Activated CD4-positive, alpha-beta T cell treated with anti-CD3 and anti-CD28 coated beads, Interleukin-2, amount 50 U/mL, for 48 hours (primary cell): Measurements from ENCODE around the gene BBS12.

Experiments used
- DNase-seq, 2 experiments: peaks; one replicate each; pipeline ENCODE4 v3.0.0-alpha.2; 2020

The BBS12 gene

DNA sequence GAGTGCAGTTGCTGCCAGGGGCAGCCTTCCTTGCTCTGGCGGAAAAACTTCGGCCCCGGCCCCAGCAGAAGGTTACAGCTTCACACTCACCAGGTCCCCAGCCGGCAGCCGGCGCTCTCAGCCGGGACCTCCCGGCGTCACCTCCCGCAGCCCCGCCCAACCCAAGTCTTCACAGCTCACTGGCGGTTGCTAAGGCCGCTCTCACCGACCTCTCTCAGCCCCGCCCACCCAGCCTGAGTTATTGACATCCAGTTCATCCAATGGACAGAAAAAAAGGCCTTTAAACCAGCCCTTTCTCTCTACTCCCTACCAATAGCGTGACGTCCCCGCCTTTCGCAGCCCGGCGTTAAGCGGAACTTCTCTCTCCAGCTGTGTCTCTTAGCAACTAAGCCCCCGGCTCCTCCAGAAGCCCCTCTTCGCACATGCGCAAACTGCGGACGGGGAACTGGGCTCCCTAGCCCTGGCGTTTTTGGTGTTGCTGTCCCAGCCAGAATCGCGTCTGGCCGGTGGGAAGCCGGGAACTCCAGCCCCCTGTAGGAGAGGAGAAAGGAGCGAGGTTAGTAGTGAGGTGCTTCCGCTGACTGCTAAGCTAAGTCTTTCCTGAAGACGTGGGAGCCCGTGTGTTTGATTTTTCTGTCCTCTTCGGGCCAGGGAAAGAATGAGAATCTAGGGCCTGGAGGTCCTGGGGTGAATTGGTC lies at the start of gene BBS12:
BBS12 (plus strand) TSS at position 376 of the 698 bp plus-strand sequence. CDS start 9,189 bp downstream, outside the sequence.
- peak; percentile 99 to 100 for DNase-seq

DNA sequence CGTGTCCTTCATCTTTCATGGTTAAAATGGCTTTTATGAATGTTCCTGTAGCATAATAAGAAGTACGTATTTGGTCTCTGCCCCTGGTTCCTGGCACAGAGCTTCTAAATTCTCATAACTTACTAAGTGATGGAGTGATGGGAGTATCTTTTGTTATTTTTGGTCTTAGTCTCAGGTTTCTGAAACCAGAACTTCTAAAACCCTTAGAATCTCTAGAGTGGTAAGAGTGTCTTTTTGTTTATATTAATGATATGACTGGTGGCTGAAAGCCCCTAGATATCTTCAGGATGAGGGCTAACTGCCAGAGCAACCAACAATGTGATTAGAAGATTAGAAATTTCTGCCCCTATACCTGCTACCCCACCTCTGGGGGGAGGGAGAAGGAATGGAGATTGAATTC lies 45.8 kb upstream of the BBS12 start:
- DNase-seq, result no peak

DNA sequence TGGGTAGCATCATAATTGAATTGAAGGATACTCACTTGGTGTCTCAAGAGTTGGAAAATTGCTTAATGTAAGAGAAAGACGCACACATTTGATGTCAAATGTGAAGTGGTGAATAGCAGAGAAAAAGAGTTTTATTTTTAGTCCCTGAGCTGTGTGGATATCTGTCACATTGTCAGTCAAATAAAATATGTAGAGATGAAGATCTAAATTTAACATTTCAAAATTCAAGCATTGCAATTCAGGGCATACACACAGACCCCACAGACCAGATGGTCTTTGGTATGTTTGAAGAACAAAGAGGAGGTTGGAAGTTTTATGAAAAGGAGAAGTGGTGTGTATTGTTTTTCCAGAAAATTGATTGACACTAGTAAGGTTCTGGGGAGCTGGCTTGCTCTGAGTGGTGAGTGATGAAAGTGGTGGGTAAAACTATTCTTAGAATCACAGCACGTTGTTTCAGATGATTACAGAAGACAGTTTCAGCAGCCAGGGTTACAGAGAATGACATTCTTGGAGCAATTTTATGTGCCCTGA lies 44.9 kb upstream of the BBS12 start:
- DNase-seq, result no peak

DNA sequence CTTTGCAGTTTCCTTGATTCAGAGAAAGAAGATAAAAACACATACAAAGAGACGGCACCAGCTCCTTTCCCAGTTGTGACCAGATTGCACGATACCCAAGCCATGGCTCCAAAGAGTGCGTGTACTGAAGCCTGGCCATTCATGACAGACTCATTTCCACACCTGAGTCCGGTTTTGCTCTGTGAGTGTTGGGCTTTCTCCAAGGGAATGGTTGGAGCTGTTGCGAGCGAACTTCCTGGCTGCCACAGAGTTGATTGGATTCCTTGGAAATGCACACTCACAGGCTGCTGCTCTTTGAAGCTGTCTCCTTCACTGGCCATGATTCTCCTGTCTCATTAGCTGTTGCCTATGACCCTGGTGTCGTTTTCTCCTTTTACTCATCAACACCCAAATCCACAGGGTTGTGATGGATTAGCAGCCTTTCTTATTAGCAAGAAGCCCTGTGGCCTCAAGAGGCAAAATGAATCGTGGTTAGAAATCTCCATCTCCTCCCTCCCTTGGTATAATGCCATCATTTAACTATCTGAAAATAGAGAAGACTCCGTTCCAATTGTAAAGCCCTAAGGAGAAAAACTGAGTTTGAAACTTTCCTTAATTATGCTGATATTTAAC lies 43.9 kb upstream of the BBS12 start:
- DNase-seq, result no peak

DNA sequence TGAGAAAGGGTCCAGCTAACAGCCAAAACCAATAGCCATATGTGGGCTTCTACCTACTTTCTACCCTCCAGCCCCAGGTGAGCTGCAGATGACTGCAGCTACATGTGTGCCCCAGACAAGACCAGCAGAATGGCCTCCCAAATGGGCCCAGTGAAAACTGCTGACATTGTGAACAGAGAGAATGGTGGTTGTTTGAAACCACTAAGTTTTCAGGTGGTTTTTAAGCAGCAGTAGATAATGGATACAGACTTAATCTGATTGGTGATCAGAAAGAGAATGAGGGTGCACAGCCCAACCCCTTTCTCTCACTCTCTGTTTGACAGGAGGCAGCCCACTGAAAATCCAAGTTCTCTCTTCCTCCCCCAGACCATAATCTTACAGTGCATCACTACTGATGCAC lies 42.5 kb upstream of the BBS12 start:
- peak in 1 of 2 experiments; percentile 51 for DNase-seq

DNA sequence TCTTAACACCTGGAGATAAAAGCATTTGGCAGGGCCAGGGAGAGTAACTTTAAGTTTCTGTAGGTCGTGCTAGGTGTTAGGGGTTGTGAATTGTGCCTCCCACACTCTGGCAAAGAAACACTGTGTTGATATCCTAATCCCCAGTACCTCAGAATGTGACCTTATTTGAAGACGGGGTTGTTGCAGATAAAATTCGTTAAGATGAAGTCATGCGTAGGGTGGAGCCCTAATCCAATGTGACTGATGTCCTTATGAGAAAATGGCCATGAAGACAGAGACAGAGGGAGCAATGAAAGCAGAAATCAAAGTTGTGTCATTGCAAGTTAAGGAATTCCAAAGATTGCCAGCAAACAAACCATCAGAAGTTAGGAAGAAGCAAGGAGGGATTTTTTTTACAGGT lies 40.5 kb upstream of the BBS12 start:
- DNase-seq, result no peak

DNA sequence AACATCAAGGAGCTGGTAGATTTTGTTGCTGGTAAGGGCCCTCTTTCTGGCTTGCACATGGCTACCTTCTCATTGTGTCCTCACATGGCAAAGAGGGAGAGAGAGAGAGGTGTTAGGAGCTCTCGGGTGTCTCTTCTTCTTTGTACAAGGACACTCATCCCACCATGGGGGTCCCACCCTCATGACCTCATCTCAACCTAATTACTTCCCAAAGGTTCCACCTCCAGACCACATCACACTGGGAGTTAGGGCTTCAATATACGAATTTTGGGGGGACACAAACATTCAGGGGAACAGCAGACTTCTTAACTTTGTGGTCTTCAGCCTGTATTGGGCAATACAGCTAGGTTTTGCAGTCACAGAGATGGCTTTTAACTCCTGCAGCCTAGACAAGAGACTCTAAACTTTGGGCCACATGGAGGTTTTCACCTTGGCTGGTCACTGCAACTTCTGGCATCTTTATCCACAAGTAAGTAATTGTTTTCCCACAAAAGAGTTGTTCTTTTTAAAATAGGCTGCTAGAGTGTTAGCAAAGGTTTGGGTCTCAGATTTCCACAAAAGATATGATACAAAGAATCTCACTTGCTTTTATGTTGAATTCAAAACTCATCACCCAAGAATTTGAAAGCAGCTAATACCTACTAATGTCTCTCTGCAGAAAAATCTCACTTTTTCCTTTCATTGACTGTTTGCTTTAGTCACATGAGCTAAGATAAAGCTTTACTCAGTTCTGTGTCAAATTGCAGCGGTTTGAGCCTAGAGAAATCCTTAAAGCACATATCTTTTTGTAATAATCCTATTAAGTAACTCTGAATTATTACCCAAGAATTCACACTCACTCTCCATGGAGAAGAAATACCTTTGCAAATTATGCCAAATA lies 39.6 kb upstream of the BBS12 start:
- no peak for DNase-seq

DNA sequence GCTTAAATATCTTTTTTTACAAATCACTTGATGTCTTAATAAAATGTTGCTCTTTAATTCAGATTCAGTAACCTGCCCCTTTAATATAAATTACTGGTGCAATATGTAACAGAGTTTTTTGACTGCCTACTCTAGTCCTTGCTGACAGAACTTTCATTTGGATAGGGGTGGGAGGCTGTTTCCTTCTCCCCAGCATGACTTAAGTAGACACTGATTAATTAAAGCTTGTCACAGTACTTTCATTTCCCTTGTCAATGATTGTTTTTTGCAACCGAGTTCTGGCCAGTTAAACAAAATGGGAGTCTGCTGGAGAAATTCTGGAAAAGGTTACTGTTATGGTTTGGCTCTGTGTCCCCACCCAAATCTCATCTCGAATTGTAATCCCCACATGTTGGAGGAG lies 37.3 kb upstream of the BBS12 start:
- DNase-seq, result no peak

DNA sequence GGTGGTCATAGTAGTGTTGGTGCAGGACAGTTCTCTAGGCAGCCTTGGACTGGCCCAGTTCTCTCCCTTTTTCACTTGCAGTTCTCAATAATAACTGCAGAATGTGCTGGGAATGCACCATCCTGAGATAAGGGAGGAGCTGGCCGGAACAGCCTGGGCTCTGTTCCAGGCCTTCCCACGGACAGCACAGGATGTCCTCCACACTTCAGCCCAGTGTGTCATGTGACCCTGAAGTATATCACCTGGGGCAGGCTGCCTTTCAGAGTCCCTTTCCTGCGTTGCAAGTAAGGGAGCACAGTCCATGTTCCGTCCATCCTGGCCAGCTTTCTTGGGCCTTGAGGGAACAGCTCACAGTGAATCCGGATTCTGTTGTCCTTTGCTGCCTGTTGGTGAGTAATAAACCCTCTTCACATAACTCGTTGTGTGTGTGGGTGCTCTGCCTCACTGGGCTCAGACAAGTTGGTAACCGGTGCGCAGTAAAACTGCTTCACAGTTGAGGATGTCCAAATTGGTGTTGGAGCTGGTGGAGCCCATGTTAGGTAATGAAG lies 32.3 kb upstream of the BBS12 start:
- DNase-seq, result no peak

DNA sequence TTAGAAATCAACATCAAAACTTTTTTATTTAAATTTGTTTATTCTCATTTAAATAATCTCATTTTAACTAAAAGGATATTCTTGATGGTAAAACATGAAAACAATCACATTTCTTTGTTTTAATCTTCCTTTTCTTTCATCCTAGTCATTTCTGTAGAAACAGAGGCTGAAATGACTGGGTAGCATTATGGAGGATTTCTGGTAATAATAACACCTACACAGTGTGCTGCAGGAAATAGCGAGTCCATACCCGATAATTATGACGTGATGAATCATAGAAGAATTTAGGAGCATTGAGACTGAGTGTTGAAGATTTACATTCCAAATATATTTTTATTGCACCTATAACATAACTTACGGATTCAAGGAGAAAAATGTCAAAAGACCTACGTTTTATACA lies 31.4 kb upstream of the BBS12 start:
- no peak for DNase-seq

DNA sequence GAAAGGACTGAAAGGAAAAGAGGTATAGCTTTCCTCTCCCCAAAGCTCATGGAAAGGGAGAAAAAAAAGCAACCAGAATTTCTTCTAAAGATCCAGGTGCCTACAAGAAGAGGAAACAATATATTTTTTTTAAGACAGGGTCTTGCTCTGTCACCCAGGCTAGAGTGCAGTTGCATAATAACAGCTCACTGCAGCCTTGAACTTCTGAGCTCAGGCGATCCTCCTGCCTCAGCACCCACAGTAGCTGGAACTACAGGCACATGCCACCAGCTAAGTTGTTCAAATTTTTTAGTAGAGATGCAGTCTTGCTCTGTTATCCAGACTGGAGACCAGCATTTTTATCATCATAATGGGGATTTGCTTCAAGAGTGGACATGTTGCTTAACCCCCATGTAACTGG lies 30.5 kb upstream of the BBS12 start:
- DNase-seq, result no peak

DNA sequence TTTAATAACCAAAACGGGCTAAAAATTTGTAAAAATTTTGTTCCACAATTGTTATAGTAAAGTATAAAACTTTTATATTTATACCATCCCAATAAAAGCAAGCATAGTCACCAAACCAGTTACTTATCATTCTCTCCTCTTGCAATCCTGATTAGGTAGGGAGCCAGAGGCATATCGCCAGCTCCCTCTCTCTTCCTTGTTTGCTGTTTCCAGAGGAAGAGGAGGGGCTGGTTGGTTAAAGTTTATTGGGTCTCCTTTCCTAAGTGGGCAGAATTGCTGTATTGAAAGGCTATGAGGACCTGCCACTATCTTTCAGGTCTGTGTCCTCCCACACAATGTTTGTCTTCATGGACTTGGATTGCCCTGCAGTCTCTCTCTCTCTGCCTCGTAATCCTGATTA lies 29.6 kb upstream of the BBS12 start:
- DNase-seq, result no peak

DNA sequence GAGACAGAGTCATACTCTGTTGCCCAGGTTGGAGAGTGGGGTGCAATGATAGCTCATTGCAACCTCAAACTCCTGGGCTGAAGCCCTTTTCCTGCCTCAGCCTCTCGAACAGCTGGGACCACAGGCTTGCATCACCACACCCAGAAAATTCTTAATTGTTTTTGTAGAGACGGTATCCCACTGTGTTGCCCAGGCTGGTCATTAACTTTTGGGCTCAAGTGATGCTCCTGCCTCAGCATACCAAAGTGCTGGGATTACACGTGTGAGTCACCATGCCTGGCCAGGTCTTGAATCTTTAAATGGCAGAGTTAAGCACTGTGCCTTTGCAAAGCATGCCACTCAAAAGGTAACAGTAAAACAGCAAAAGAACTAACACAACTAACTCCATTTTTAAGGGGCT lies 28.6 kb upstream of the BBS12 start:
- no peak for DNase-seq

DNA sequence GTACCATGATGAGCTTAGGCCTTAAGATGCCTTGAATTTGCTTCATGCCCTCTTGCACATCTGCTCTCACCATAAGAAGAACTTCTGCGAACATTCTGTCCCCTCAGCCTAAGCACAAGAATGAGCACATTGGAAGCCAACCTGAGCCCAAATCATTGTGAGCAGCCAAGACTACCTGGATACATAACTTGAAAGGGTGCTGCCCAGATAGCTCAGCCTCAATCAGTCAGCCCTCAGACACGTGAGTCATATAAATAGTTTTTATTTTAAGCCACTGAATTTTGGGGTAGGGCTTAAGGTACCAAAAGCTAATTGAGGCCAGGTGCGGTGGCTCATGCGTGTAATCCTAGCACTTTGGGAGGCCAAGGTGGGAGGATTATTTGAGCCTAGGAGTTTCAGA lies 27.5 kb upstream of the BBS12 start:
- no peak for DNase-seq

DNA sequence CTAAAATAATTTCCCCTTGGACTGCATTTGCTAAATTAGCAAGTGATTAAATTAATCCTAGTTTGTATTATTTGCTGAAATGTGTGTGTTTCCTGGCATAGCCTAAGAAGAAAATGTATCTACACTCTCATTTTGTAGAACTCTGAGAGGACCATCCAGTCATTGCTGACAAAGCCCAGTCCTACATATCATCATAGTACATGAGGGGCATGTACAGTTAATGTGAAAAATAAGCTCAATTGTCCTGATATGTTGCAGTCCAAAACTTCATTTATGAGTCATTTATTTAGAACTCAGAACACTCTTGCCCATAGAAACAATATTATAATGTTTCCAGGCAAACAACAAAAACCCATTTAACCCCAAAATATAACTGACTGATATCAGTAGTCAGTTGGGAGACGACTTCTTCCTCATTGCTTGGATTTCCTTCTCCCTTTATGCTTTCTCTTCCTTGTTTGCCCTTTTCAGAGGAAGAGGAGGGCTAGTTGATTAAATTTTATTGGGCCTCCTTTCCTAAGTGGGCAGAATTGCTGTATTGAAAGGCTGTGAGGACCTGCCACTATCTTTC lies 26.9 kb upstream of the BBS12 start:
- no peak for DNase-seq

DNA sequence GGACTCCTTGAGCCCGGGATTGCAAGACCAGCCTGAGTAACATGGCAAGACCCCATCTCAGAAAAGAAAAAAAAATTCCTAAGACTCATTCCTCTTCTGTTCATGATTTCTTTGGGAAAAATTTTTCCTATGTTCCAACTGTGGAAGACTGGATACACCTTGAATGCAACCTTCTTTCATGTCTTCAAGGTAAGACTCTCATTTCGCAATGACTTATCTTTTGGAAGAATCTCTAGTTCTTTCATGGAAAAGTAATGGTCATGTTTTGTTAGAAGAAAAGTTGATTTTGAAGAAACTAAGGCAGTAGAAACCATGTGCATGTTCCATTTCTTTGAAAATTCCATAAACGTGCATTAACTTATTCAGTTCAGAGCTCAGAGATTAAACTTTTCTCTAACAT lies 26.0 kb upstream of the BBS12 start:
- DNase-seq, result no peak

DNA sequence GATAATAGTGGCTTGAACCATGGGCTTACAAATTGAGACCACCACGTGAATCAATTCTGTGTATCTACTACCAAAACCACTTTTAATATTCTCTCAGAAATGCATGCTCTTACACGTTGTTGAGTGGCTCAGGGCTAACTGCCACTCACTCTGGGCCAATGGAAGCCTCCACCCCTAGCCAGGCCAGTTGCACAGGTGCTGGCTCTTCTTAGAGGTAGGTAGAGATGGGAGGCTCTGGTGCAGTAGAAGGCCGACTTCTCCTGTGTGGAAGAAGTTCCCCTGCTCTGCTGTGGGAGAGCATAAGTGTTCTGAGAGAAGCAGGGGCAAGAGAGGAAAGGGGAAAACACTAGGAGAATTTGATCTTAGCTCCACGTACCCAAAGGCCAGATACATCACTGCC lies 25.0 kb upstream of the BBS12 start:
- DNase-seq, result no peak

DNA sequence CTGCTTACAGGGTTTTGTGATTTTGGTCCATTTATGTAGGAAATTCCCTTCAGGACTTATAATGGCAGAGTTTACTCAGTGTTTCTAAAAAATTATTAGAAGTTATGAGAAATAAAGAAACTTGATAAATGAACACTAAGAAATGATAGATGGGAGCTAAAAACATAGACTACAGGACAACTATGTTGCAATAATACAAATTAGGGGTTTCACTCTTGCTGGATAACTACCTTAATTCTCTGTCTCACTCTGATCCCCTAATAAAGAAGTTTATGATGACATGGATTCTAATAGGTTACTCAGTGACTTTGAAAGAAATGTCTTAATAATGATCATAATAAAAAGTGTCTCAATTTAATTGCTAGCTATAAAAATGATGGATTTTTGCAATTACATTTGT lies 23.3 kb upstream of the BBS12 start:
- no peak for DNase-seq

DNA sequence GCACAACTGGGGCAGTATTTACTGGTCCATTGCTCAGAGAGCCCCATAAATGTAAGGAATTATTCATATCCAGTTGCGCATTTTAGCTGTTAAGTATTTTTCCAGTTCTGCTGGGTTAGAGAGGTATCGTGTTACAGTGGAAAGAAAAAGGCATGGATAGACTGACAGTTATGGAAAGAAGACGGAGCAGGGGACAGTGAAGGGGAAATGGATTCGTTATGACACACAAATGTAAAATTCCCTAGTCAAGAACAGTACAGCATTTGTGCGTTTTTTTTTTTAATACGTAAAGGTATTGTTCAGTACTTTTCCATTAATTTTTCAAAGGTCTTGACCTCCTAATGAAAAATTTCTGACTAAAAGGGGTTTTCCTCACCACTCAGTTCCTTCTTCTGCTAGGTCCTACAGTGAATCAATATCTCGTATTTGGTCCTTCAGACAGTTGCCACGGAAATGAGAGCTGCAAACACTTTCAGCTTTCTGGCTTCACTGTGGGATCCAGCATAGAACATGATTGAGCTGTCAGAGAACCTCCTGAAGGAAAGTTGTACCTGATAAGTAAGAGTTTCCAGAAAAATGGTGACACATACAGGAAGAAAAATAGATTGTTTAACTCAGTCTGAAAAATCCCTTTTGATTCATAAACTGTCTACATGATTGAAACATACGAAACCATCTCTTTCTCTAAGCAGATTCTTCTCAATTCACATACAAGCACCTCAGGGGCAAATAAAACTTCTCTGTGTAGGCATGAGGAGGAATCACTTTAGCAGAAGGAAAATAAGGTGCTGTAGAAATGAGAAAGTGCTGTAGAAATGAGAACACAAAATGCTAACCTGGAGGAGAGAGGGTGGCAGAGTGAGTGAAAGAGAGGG lies 21.8 kb upstream of the BBS12 start:
- peak in 1 of 2 experiments; percentile 59 for DNase-seq

DNA sequence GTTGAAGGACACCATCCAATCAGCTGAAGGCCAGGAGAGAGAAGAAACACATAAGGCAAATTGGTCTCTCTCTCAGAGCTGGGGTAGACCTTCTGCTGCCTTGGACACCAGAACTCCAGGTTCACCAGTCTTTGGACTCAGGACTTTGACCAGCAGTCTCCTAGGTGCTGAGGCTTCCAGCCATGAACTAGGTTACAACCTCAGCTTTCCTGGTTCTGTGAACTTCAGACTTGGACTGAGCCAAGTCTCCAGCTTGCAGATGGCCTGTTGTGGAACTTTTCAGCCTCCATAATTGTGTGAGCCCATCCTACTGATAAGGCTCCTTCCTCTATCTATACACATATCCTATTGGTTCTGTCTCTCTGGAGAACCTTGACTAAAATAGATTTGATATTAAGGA lies 20.6 kb upstream of the BBS12 start:
- no peak for DNase-seq

DNA sequence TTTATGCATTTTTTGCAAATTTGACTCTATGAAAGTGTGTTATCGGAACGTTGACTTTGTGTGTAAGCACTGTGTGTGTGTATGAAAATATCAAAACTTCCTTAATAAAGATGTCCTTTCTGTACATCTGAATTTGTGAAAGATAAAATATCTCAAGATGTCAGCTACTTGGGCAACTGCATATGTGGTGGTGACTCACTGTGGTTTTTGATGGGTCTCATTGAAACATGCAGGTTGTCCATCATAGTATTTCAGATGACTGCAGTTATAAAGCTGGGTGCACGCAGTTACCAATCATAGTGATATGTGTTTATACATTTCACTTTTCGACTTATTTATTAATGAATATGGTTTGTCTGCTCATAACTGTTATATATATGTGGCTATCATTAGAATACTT lies 19.7 kb upstream of the BBS12 start:
- DNase-seq, result no peak

DNA sequence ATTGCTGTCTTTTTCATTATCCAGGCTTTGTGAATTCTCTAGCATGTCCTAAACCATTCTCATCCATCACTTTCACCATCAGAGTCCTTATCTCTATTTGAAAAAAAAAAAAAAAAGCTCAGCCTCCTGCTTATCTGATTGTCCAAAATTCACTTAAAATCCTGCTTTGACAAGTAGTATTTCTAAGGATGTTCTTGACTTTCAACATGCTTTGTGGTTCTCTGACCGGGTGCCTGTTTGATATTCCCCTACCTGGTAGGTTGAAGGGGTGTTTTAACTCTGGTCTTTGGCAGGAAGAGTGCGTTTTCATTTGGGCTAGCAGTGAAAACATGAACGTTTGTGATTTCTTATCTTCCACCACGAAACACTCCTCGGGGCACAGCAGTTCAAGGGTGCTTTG lies 17.3 kb upstream of the BBS12 start:
- DNase-seq, result no peak
